GM12892 (cell line): ENCODE data around the gene DTNB.

Experiments used
- POLR2A ChIP-seq: IDR thresholded peaks from 2 replicates; pipeline ENCODE4 v1.6.1; 2011; ENCODE audit warnings: low read depth, low read length, control low read depth
- POLR2AphosphoS5 ChIP-seq: IDR thresholded peaks from 2 replicates; pipeline ENCODE4 v1.6.1; 2011; ENCODE audit warnings: low read depth, low read length, control low read depth

GRCh38 chr2:25437881-25438662 lies 235.3 kb downstream of the DTNB start:
- TF ChIP-seq POLR2A (no peak), POLR2AphosphoS5 (no peak)
